T-cell (primary cell): ENCODE measurements around the gene OXTR. TPM values are rescaled to one million over a fixed set of nuclear protein-coding genes. Genes with fewer than 3 reads are reported as not detected.

ENCODE experiments used
- ATAC-seq, 4 experiments: fragments of 200-7000 bp in 3 of 4; fragments of 150-1000 bp in 1 of 4; cut with Tn5 transposase; replicated peaks in 1 of 4; 1 replicate in 3 of 4; 2 replicates in 1 of 4; pipeline ENCODE4 v1.10.0; 2021; ENCODE audit warnings: moderate library complexity in 3 of 4, mild to moderate bottlenecking in 2 of 4, moderate number of reproducible peaks in 1 of 4
- CTCF ChIA-PET, 2 donors: fragments of 300-600 bp; sonication (Branson Sonifier 250); formaldehyde crosslinking; loops; one replicate each; lab custom pipeline; 2022; ENCODE audit warnings: antibody characterized with exemption in 2 of 2; lab: Charles Lee
- POLR2A ChIA-PET, 2 donors: fragments of 300-600 bp; sonication (Branson Sonifier 250); formaldehyde crosslinking; loops; one replicate each; lab custom pipeline; 2022; ENCODE audit warnings: antibody characterized with exemption in 2 of 2; lab: Charles Lee
- DNase-seq, 35 experiments: peaks; one replicate each; pipeline versions ENCODE4 v3.0.0 to v3.0.0-alpha.2; 2013 to 2023
- H3K27ac ChIP-seq: one replicate; pipeline ENCODE4 v1.5.1; 2013; ENCODE audit warnings: low read length
- H3K27me3 ChIP-seq, 2 experiments: replicated peaks in 1 of 2; 1 replicate in 1 of 2; 2 replicates in 1 of 2; pipeline versions ENCODE4 v1.6.1 to v1.7.0; 2013; ENCODE audit warnings: low read length in 1 of 2, mixed read lengths in 1 of 2; ENCODE audit not compliant: control insufficient read depth in 2 of 2, insufficient read depth in 2 of 2; ENCODE audit errors: extremely low read depth in 1 of 2
- H3K36me3 ChIP-seq, 2 donors: 1 replicate in 1 of 2; 2 replicates in 1 of 2; pipeline versions ENCODE4 v1.6.1 to v1.7.0; 2013; ENCODE audit warnings: low read length in 1 of 2; ENCODE audit not compliant: control insufficient read depth in 2 of 2, insufficient read depth in 1 of 2; ENCODE audit errors: extremely low read depth in 1 of 2
- H3K4me1 ChIP-seq, 2 experiments: 1 replicate in 1 of 2; 2 replicates in 1 of 2; pipeline versions ENCODE4 v1.6.1 to v1.7.0; 2013; ENCODE audit warnings: low read length in 2 of 2, mixed read lengths in 1 of 2; ENCODE audit not compliant: insufficient read depth in 2 of 2, control insufficient read depth in 1 of 2; ENCODE audit errors: extremely low read depth in 1 of 2
- H3K4me3 ChIP-seq, 2 donors: 1 replicate in 1 of 2; 2 replicates in 1 of 2; pipeline versions ENCODE4 v1.5.1 to v1.7.0; 2013; ENCODE audit warnings: mild to moderate bottlenecking in 2 of 2, low read length in 1 of 2, moderate library complexity in 1 of 2; ENCODE audit not compliant: control insufficient read depth in 1 of 2; ENCODE audit errors: extremely low read depth in 1 of 2
- H3K9me3 ChIP-seq: 2 replicates; pipeline ENCODE4 v1.7.0; 2013
- H3K27ac Mint-ChIP-seq, 2 donors: one replicate each; pipeline ENCODE4 v1.8.0; 2020 to 2021; ENCODE audit warnings: mild to moderate bottlenecking in 2 of 2, mixed read lengths in 2 of 2
- H3K27me3 Mint-ChIP-seq, 2 donors: one replicate each; pipeline ENCODE4 v1.8.0; 2021 to 2022; ENCODE audit warnings: mixed read lengths in 2 of 2
- H3K36me3 Mint-ChIP-seq: one replicate; pipeline ENCODE4 v1.8.0; 2021; ENCODE audit warnings: mixed read lengths
- H3K4me1 Mint-ChIP-seq, 3 donors: one replicate each; pipeline ENCODE4 v1.8.0; 2020 to 2022; ENCODE audit warnings: mixed read lengths in 3 of 3, mild to moderate bottlenecking in 1 of 3
- H3K4me3 Mint-ChIP-seq, 3 donors: one replicate each; pipeline ENCODE4 v1.8.0; 2020 to 2022; ENCODE audit warnings: mild to moderate bottlenecking in 3 of 3, mixed read lengths in 3 of 3, moderate library complexity in 3 of 3
- H3K9me3 Mint-ChIP-seq, 3 donors: one replicate each; pipeline ENCODE4 v1.8.0; 2020 to 2022; ENCODE audit warnings: mixed read lengths in 3 of 3
- WGBS: methylation state at CpG from one replicate; pipeline ENCODE4 v1.1.5; 2013; ENCODE audit warnings: missing lambda C conversion rate; ENCODE audit not compliant: insufficient coverage; 5-methylcytosine and 5-hydroxymethylcytosine counted together
- total RNA-seq, 35 experiments: library from RNA in 6 of 35; stranded (reverse) in 6 of 35; fragments of 120-200 nt in 1 of 35; gene quantifications; one replicate each; pipeline versions ENCODE4 v1.2.1 to v1.2.4 and lab custom pipeline; 2013 to 2026

Gene OXTR
- total RNA-seq, 5 donors from 2014 or later (not counting 1 experiment from before 2014, with no cell fraction given) = 0.10 to 0.63 (median 0.18) TPM

- ATAC-seq (peak in 1 of 4 experiments; percentile 16), DNase-seq (no peak)
- Mint-ChIP-seq H3K4me1 (no peaks in the 10 kb centered on the region), H3K27ac (no peak overlapping the region), H3K4me3 (no peak overlapping the region), H3K27me3 (peaks cover 7 to 8% of the 10 kb centered on the region in 2 donors), H3K36me3 (no peaks in the 10 kb centered on the region), H3K9me3 (no peaks in the 10 kb centered on the region)
- ChIA-PET CTCF (interaction anchor here in 1 of 2 donors (1.3 kb wide), 1 partner anchor 30 kb away, joined by 4 read pairs; the partner anchor contains the start of gene OXTR), POLR2A (no interaction called here)
- Histone ChIP-seq H3K27ac (no peak overlapping the region), H3K36me3 (no peaks in the 10 kb centered on the region), H3K4me1 (no peaks in the 10 kb centered on the region), H3K9me3 (no peaks in the 10 kb centered on the region), H3K4me3 (no peak overlapping the region), H3K27me3 (peaks cover 0 to 15% of the 10 kb centered on the region in 2 experiments)
- 64% methylated on average over 2 of the region's 5 CpGs for WGBS
Measured at GRCh38 chr3:8739757-8740504, 29.5 kb downstream of the OXTR start.

- no peak overlapping the region for H3K27ac ChIP-seq
- no peak for ATAC-seq
- no peaks in the 10 kb centered on the region for H3K36me3 Mint-ChIP-seq
- no peaks in the 10 kb centered on the region for H3K4me1 ChIP-seq
- peaks cover 7 to 10% of the 10 kb centered on the region in 2 donors for H3K27me3 Mint-ChIP-seq
- H3K9me3 ChIP-seq = no peaks in the 10 kb centered on the region
- WGBS = 18% methylated on average over 1 of the region's 3 CpGs
- no peak overlapping the region for H3K27ac Mint-ChIP-seq
- CTCF ChIA-PET = no interaction called here
- H3K4me1 Mint-ChIP-seq = no peaks in the 10 kb centered on the region
- no peak overlapping the region for H3K4me3 Mint-ChIP-seq
- no peaks in the 10 kb centered on the region for H3K36me3 ChIP-seq
- peaks cover 0 to 18% of the 10 kb centered on the region in 2 experiments for H3K27me3 ChIP-seq
- no peaks in the 10 kb centered on the region for H3K9me3 Mint-ChIP-seq
- no peak overlapping the region for H3K4me3 ChIP-seq
- POLR2A ChIA-PET = no interaction called here
- DNase-seq = no peak
Measured at GRCh38 chr3:8738639-8739038, 30.8 kb downstream of the OXTR start.

GRCh38 chr3:8737823-8738222 lies 31.6 kb downstream of the OXTR start:
- Mint-ChIP-seq H3K27ac (no peak overlapping the region), H3K4me1 (no peaks in the 10 kb centered on the region), H3K9me3 (no peaks in the 10 kb centered on the region), H3K4me3 (no peak overlapping the region), H3K36me3 (no peaks in the 10 kb centered on the region), H3K27me3 (peaks cover 7 to 11% of the 10 kb centered on the region in 2 donors)
- Histone ChIP-seq H3K27ac (no peak overlapping the region), H3K36me3 (no peaks in the 10 kb centered on the region), H3K4me3 (no peak overlapping the region), H3K9me3 (no peaks in the 10 kb centered on the region), H3K27me3 (peaks cover 0 to 21% of the 10 kb centered on the region in 2 experiments), H3K4me1 (no peaks in the 10 kb centered on the region)
- DNase-seq (no peak), ATAC-seq (no peak)
- POLR2A ChIA-PET = no interaction called here
- CTCF ChIA-PET = no interaction called here

GRCh38 chr3:8737301-8737700 lies 32.1 kb downstream of the OXTR start:
- Mint-ChIP-seq H3K4me1 (no peaks in the 10 kb centered on the region), H3K27me3 (peaks cover 7 to 11% of the 10 kb centered on the region in 2 donors), H3K9me3 (no peaks in the 10 kb centered on the region), H3K36me3 (no peaks in the 10 kb centered on the region), H3K27ac (no peak overlapping the region), H3K4me3 (no peak overlapping the region)
- ATAC-seq (no peak), DNase-seq (no peak)
- no peak overlapping the region for H3K27ac ChIP-seq
- ChIA-PET POLR2A (no interaction called here), CTCF (no interaction called here)
- H3K4me3 ChIP-seq = no peak overlapping the region
- WGBS = no CpG with 5 or more reads among the region's 4 CpGs
- no peaks in the 10 kb centered on the region for H3K9me3 ChIP-seq
- no peaks in the 10 kb centered on the region for H3K4me1 ChIP-seq
- peaks cover 0 to 21% of the 10 kb centered on the region in 2 experiments for H3K27me3 ChIP-seq
- no peaks in the 10 kb centered on the region for H3K36me3 ChIP-seq

- no peaks in the 10 kb centered on the region for H3K9me3 Mint-ChIP-seq
- no peak overlapping the region for H3K27ac Mint-ChIP-seq
- Histone ChIP-seq H3K4me3 (no peak overlapping the region), H3K4me1 (no peaks in the 10 kb centered on the region), H3K27me3 (peaks cover 0 to 18% of the 10 kb centered on the region in 2 experiments), H3K27ac (no peak overlapping the region), H3K36me3 (no peaks in the 10 kb centered on the region), H3K9me3 (no peaks in the 10 kb centered on the region)
- 83% methylated on average over 10 of the region's 11 CpGs for WGBS
- no peak overlapping the region for H3K4me3 Mint-ChIP-seq
- ChIA-PET POLR2A (no interaction called here), CTCF (no interaction called here)
- H3K27me3 Mint-ChIP-seq = peaks cover 4 to 7% of the 10 kb centered on the region in 2 donors
- no peaks in the 10 kb centered on the region for H3K4me1 Mint-ChIP-seq
- ATAC-seq = no peak
- DNase-seq = no peak
- no peaks in the 10 kb centered on the region for H3K36me3 Mint-ChIP-seq
Measured at GRCh38 chr3:8736436-8736835, 33.0 kb downstream of the OXTR start.

- Mint-ChIP-seq H3K27me3 (peaks cover 3 to 7% of the 10 kb centered on the region in 2 donors), H3K36me3 (no peaks in the 10 kb centered on the region), H3K9me3 (no peaks in the 10 kb centered on the region), H3K4me3 (no peak overlapping the region), H3K4me1 (no peaks in the 10 kb centered on the region), H3K27ac (no peak overlapping the region)
- Histone ChIP-seq H3K4me1 (no peaks in the 10 kb centered on the region), H3K9me3 (no peaks in the 10 kb centered on the region), H3K27me3 (peaks cover 0 to 20% of the 10 kb centered on the region in 2 experiments), H3K36me3 (no peaks in the 10 kb centered on the region), H3K27ac (no peak overlapping the region), H3K4me3 (no peak overlapping the region)
- ChIA-PET CTCF (interaction anchor here in 1 of 2 donors (0.5 kb wide), 1 partner anchor 17 kb away, joined by 3 read pairs; no protein-coding TSS in a partner anchor), POLR2A (no interaction called here)
- no peak for DNase-seq
- WGBS = no CpG with 5 or more reads among the region's 1 CpG
- ATAC-seq = no peak
Measured at GRCh38 chr3:8734908-8735307, 34.5 kb downstream of the OXTR start.
